Gastrocnemius medialis (tissue), 4 donors: Measurements from ENCODE around the gene CSPG4.

Experiments used
- POLR2A ChIP-seq, 2 donors: fragments of 450-650 bp; IDR thresholded peaks; one replicate each; pipeline ENCODE4 v1.6.1; 2017; ENCODE audit warnings: antibody characterized with exemption in 2 of 2, mild to moderate bottlenecking in 2 of 2, moderate library complexity in 2 of 2
- TF ChIP-seq, protein P1 (sequence below), 5 experiments: fragments of 450-650 bp in 3 of 5; fragments of 200-600 bp in 2 of 5; sonication (generic) in 2 of 5; IDR thresholded peaks in 4 of 5; conservative IDR thresholded peaks in 1 of 5; 1 replicate in 4 of 5; 2 replicates in 1 of 5; pipeline ENCODE4 v1.5.1; 2016 to 2019; ENCODE audit warnings: antibody characterized with exemption in 5 of 5, mild to moderate bottlenecking in 3 of 5, moderate library complexity in 3 of 5

DNA sequence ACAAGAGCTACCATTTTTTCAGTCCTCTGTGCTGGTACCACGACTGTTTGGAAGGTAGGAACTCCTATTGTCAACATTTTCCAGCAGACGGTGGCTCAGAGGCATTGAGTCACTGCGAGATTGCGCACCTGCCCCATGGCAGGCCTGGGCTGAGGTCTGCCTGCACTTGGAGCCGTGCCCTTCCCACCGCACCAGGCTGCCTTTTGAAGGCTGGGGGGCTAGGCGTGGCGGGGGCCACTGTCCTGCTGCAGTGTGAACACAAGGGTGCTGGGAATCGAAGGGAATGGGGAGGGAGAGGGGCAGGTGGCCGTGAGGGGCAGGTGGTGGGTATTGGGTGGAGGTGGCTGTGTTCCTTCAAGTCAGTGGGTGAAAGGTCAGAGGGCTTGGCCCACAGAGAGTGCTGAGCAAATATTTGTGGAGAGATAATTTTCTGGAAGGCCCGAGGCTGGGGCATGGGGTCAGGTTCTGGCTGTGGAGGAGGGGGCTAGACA lies 48.7 kb downstream of the CSPG4 start:
- TF ChIP-seq, protein P1, sequence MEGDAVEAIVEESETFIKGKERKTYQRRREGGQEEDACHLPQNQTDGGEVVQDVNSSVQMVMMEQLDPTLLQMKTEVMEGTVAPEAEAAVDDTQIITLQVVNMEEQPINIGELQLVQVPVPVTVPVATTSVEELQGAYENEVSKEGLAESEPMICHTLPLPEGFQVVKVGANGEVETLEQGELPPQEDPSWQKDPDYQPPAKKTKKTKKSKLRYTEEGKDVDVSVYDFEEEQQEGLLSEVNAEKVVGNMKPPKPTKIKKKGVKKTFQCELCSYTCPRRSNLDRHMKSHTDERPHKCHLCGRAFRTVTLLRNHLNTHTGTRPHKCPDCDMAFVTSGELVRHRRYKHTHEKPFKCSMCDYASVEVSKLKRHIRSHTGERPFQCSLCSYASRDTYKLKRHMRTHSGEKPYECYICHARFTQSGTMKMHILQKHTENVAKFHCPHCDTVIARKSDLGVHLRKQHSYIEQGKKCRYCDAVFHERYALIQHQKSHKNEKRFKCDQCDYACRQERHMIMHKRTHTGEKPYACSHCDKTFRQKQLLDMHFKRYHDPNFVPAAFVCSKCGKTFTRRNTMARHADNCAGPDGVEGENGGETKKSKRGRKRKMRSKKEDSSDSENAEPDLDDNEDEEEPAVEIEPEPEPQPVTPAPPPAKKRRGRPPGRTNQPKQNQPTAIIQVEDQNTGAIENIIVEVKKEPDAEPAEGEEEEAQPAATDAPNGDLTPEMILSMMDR (IDR thresholded peaks at IDR 0.05 in 4 of 5, conservative IDR thresholded peaks at IDR 0.05 in 1 of 5): no peak
- no peak for TF ChIP-seq POLR2A (IDR thresholded peaks at IDR 0.05)
